ENCODE measurements around the gene ELL2.
"Not testable (repeated sequence)": the region's sequence is repeated elsewhere in the genome, so short reads cannot be mapped to it uniquely, and the experiment has no call there.

The ELL2 gene

DNA sequence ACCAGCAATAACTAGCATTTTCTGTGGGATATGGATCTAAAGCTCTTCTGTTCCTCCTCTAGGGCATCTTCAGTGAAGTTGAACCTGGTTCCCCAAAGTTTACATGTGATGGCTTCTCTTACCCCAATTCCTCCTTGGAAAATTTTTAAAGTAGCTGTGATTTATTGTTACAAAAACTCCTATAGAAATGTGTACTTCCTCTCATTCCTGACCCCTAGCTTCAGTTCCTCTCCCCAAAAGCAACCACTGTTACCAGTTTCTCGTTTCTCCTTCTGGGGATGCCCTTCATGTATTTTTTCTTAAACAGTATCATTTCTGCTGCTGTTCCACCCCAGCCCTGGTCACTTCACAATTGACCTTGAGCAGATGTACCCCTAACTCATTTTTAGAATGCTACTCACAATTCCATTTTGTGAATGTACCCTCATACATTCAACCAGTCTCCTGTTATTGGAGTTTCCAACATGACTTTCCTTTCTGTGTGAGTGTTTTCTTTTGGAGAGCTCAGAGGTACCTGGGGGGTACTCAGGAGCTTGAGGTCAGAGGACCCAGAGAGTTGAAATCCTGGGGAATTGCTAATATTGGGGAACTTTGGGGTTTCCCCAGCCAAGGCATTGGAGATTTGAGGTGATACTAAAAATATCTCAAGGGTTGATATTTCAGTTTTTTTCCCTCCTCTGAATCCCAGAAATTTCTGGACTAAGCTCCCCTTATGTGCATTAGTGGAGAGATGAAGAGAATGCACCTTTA lies 120.5 kb downstream of the ELL2 start:
- POLR2A ChIA-PET = interaction anchor here (0.5 kb wide), 1 partner anchor 36 kb away, joined by 3 read pairs; no protein-coding TSS in a partner anchor
- CTCF ChIA-PET = interaction anchor here (0.7 to 25.0 kb wide), 17 partner anchors 9 to 219 kb away, joined by 3 to 561 read pairs (median 4); partner anchors contain the start of gene GLRX
- no peak for DNase-seq (ENCODE audit: extremely low spot score)
- no peak for TF ChIP-seq CTCF (IDR thresholded peaks at IDR 0.05; ENCODE audit: control extremely low read depth, extremely low read depth, low read depth, missing control alignments)

DNA sequence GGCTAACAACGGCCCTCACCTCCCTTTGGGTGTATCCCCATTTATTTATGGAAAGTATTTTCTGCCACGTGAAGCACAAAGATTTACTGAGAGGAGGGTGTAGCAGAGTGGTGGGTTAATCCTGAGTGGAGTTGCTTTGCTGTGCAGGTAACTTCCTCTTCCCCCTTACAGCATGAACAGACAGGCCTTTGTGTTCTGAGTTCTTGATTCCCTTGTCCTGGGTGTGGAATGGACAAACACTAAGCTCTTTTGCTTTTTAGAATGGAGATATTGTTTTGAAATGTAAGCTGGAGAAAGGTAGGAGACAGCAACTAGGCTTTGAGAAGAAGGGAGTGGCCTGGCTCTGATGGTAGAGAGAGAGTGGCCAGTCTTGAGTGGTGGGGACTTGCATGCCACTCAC lies 122.0 kb downstream of the ELL2 start:
- no peak for DNase-seq (ENCODE audit: extremely low spot score)
- ChIA-PET CTCF (interaction anchor here (1.5 to 25.0 kb wide), 6 partner anchors 10 to 195 kb away, joined by 4 to 561 read pairs (median 8); partner anchors contain the start of gene GLRX), POLR2A (interaction anchor here (0.7 kb wide), 1 partner anchor 71 kb away, joined by 7 read pairs; no protein-coding TSS in a partner anchor)
- TF ChIP-seq CTCF (IDR thresholded peaks at IDR 0.05; ENCODE audit: control extremely low read depth, extremely low read depth, low read depth, missing control alignments) = no peak

DNA sequence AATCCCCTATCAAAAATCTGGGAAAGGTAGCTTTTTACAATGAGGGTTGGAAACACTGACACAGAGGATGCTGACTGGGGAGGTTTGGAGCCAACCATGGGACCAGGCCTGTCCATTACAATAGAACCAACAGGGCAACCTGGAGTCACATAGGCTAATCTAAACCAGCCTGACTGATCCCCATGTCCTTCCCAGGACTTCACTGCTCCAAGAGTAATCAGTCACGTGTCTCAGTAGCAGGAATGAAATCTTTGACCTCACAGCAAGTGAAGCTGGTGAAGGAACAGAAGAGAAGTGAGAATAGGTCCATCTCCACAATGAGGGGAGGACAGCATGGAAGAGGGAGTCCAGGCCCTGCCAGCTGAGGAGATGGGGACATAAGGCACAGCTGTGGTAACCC lies 123.1 kb downstream of the ELL2 start:
- POLR2A ChIA-PET = no interaction called here
- DNase-seq (ENCODE audit: extremely low spot score) = no peak
- CTCF ChIA-PET = interaction anchor here (1.7 to 25.0 kb wide), 4 partner anchors 8 to 54 kb away, joined by 5 to 561 read pairs (median 9); partner anchors contain the start of gene GLRX
- TF ChIP-seq CTCF (IDR thresholded peaks at IDR 0.05; ENCODE audit: control extremely low read depth, extremely low read depth, low read depth, missing control alignments) = no peak

DNA sequence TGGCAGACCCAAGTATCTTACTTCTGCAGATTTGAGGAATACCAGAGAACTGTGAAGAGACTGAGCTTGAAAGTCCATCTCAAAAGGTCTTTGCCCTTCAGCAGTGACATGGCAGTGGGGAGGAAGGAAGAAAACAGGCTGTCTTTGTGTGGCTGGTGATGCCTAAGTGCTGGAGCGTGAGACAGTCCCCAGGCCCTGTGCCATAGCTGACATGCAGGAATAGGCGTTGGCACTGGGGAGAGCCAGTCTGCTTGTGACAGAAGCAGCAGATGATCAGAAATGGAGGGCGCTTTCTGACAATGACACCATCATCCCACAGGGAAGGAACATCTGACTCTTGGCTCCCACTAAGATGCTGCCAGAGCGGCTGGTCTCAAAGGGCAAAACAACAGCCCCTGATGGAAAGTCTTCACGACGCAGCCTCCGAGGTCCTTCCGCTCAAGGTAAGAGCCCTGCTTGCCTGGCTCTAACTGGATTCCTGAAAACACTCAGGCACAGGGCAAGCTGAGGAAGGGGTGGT lies 123.6 kb downstream of the ELL2 start:
- no peak for TF ChIP-seq CTCF (IDR thresholded peaks at IDR 0.05; ENCODE audit: control extremely low read depth, extremely low read depth, low read depth, missing control alignments)
- DNase-seq (ENCODE audit: extremely low spot score) = no peak
- ChIA-PET POLR2A (no interaction called here), CTCF (interaction anchor here (1.5 to 25.0 kb wide), 4 partner anchors 9 to 196 kb away, joined by 3 to 561 read pairs (median 8); partner anchors contain the start of gene GLRX)

DNA sequence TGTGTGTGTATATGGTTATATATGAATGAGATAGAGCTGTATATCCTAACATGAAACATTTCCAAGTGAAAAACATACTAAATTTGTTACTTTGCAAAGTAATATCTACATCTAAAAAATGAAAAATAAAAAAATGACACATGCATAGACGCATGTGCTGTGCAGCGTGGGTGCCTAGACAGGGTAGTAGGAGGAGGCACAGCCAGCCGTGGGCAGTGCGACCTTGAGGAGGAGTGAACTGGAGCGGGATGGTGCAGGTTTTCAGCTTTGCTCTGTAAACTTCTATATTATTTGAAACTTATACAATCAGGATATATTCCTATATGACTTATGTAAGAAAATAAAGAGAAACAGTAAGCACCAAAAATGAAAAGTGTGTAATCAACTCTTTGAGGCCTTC lies 124.2 kb downstream of the ELL2 start:
- POLR2A ChIA-PET = no interaction called here
- CTCF ChIA-PET = interaction anchor here (0.7 to 25.0 kb wide), 6 partner anchors 9 to 498 kb away, joined by 3 to 561 read pairs (median 6); no protein-coding TSS in a partner anchor
- DNase-seq (ENCODE audit: extremely low spot score) = no peak
- TF ChIP-seq CTCF (IDR thresholded peaks at IDR 0.05; ENCODE audit: control extremely low read depth, extremely low read depth, low read depth, missing control alignments) = no peak

DNA sequence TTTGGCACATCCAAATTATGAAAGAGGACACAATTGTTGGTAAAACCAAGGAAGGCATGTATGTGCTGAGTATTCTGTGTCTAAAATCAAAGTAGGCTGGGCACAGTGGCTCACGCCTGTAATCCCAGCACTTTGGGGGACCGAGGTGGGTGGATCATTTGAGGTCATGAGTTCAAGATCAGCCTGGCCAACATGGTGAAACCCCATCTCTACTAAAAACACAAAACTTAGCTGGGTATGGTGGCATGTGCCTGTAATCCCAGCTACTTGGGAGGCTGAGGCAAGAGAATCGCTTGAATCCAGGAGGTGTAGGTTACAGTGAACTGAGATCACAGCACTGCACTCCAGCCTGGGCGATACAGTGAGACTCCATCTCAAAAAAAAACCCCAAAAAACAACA lies 124.7 kb downstream of the ELL2 start:
- CTCF ChIA-PET = interaction anchor here (0.7 to 25.0 kb wide), 13 partner anchors 9 to 499 kb away, joined by 3 to 561 read pairs (median 4); no protein-coding TSS in a partner anchor
- POLR2A ChIA-PET = not testable (repeated sequence)

DNA sequence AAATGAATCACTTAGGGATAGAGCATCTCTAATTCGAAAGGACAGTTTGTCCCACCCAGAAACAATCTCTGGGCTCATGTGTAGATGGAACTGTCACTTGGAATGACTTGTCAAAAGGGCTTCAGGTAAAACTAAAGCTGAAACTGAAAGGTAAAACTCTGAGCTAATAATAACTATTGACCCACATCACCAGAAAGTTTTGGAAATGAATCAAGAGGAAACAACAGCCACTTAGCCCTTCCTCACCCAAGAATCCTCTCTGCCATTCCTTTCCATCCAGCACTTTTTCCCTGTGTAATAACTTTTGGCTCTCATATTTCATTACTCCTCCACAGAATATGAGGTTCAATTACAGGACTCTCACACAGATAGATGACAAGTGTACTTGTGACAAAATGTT lies 125.1 kb downstream of the ELL2 start:
- TF ChIP-seq CTCF (IDR thresholded peaks at IDR 0.05; ENCODE audit: control extremely low read depth, extremely low read depth, low read depth, missing control alignments) = no peak
- ChIA-PET POLR2A (no interaction called here), CTCF (interaction anchor here (0.7 to 25.0 kb wide), 12 partner anchors 10 to 499 kb away, joined by 3 to 561 read pairs (median 4); no protein-coding TSS in a partner anchor)
- DNase-seq (ENCODE audit: extremely low spot score) = no peak

More for the DNA sequence above, 124.7 kb downstream of the ELL2 start:
- not testable (repeated sequence) for DNase-seq (ENCODE audit: extremely low spot score)

All from GM10248 (cell line).